ENCODE data around the gene CARD11.

GRCh38 chr7:2982831-2983230, 60.8 kb downstream of the CARD11 start:
- TF ChIP-seq, protein P1, sequence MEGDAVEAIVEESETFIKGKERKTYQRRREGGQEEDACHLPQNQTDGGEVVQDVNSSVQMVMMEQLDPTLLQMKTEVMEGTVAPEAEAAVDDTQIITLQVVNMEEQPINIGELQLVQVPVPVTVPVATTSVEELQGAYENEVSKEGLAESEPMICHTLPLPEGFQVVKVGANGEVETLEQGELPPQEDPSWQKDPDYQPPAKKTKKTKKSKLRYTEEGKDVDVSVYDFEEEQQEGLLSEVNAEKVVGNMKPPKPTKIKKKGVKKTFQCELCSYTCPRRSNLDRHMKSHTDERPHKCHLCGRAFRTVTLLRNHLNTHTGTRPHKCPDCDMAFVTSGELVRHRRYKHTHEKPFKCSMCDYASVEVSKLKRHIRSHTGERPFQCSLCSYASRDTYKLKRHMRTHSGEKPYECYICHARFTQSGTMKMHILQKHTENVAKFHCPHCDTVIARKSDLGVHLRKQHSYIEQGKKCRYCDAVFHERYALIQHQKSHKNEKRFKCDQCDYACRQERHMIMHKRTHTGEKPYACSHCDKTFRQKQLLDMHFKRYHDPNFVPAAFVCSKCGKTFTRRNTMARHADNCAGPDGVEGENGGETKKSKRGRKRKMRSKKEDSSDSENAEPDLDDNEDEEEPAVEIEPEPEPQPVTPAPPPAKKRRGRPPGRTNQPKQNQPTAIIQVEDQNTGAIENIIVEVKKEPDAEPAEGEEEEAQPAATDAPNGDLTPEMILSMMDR (IDR thresholded peaks at IDR 0.05): no peak
- TF ChIP-seq EZH2 (IDR thresholded peaks at IDR 0.05; ENCODE audit: borderline replicate concordance, insufficient read depth, low read depth, low read length, poor library complexity, severe bottlenecking): no peak
